HG03565 (cell line): ENCODE measurements around the gene TAF1.
"Not testable (repeated sequence)": the region's sequence is repeated elsewhere in the genome, so short reads cannot be mapped to it uniquely, and the experiment has no call there.

ENCODE experiments used
- ATAC-seq: cut with Tn5 transposase; IDR thresholded peaks from one replicate; pipeline ENCODE4 v1.9.1; 2021; ENCODE audit warnings: mild to moderate bottlenecking, moderate library complexity; ENCODE audit not compliant: unreplicated experiment

TAF1 gene

GRCh38 chrX:71495979-71496378 lies 129.8 kb downstream of the TAF1 start:
- ATAC-seq, result not testable (repeated sequence)

- no peak for ATAC-seq
These were observed 130.3 kb downstream of the TAF1 start for GRCh38 chrX:71496476-71496875.

GRCh38 chrX:71502080-71502479 lies 135.9 kb downstream of the TAF1 start:
- ATAC-seq, result not testable (repeated sequence)

GRCh38 chrX:71504346-71504745 lies 138.2 kb downstream of the TAF1 start:
- ATAC-seq, result no peak

- no peak for ATAC-seq
These were observed 143.1 kb downstream of the TAF1 start for GRCh38 chrX:71509289-71509688.

GRCh38 chrX:71510161-71510560 lies 144.0 kb downstream of the TAF1 start:
- ATAC-seq, result no peak

GRCh38 chrX:71513731-71514130 lies 147.6 kb downstream of the TAF1 start:
- not testable (repeated sequence) for ATAC-seq

GRCh38 chrX:71514367-71515037 lies 148.3 kb downstream of the TAF1 start:
- peak; percentile 67 for ATAC-seq

- ATAC-seq, result no peak
These were observed 148.9 kb downstream of the TAF1 start for GRCh38 chrX:71515038-71515396.
